ENCODE data around the gene TRIM71.

TRIM71 gene

DNA sequence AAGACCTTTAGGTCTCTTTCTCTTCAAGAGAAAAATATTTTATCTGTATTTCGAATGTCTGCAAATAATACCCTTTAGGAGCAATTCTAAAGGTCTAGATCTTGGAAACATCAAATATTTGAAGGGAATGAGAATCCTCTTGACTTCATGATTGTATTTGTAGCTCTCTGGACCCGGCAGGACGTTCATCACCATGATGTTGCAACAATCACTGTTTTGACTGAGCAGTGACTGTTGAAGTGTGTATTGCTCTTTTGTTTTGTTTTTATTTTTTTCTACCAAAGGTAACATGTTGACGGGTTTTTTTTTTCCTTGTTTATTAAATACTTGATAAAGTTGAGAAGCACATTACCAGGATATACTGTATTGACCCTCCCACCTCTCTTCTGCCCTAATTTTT lies 78.3 kb downstream of the TRIM71 start:
- no peak for TF ChIP-seq TAF1 (IDR thresholded peaks at IDR 0.05; ENCODE audit: borderline replicate concordance, insufficient read depth, low read length)
- TF ChIP-seq, protein P1, sequence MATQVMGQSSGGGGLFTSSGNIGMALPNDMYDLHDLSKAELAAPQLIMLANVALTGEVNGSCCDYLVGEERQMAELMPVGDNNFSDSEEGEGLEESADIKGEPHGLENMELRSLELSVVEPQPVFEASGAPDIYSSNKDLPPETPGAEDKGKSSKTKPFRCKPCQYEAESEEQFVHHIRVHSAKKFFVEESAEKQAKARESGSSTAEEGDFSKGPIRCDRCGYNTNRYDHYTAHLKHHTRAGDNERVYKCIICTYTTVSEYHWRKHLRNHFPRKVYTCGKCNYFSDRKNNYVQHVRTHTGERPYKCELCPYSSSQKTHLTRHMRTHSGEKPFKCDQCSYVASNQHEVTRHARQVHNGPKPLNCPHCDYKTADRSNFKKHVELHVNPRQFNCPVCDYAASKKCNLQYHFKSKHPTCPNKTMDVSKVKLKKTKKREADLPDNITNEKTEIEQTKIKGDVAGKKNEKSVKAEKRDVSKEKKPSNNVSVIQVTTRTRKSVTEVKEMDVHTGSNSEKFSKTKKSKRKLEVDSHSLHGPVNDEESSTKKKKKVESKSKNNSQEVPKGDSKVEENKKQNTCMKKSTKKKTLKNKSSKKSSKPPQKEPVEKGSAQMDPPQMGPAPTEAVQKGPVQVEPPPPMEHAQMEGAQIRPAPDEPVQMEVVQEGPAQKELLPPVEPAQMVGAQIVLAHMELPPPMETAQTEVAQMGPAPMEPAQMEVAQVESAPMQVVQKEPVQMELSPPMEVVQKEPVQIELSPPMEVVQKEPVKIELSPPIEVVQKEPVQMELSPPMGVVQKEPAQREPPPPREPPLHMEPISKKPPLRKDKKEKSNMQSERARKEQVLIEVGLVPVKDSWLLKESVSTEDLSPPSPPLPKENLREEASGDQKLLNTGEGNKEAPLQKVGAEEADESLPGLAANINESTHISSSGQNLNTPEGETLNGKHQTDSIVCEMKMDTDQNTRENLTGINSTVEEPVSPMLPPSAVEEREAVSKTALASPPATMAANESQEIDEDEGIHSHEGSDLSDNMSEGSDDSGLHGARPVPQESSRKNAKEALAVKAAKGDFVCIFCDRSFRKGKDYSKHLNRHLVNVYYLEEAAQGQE (IDR thresholded peaks at IDR 0.05; ENCODE audit: insufficient read depth in 1 of 2, low read depth in 2 of 2, low read length in 2 of 2), result no peak
- no peak for TF ChIP-seq POLR2AphosphoS5 (IDR thresholded peaks at IDR 0.05; ENCODE audit: low read depth, low read length)
- TF ChIP-seq FOXP2 (optimal IDR thresholded peaks at IDR 0.05; ENCODE audit: borderline replicate concordance, extremely low read depth, extremely low read length, insufficient read depth), result no peak
- TF ChIP-seq SIN3A (IDR thresholded peaks at IDR 0.05; ENCODE audit: borderline replicate concordance, insufficient read depth, low read length), result no peak

- TF ChIP-seq, protein P1 (IDR thresholded peaks at IDR 0.05; ENCODE audit: insufficient read depth in 1 of 2, low read depth in 2 of 2, low read length in 2 of 2), result no peak
- TF ChIP-seq SIN3A (IDR thresholded peaks at IDR 0.05; ENCODE audit: borderline replicate concordance, insufficient read depth, low read length) (no peak), POLR2AphosphoS5 (IDR thresholded peaks at IDR 0.05; ENCODE audit: low read depth, low read length) (no peak), TAF1 (IDR thresholded peaks at IDR 0.05; ENCODE audit: borderline replicate concordance, insufficient read depth, low read length) (no peak)
These were observed 79.3 kb downstream of the TRIM71 start for GRCh38 chr3:32897001-32897601.

GRCh38 chr3:32897981-32898623 lies 80.3 kb downstream of the TRIM71 start:
- no peak for TF ChIP-seq TAF1 (IDR thresholded peaks at IDR 0.05; ENCODE audit: borderline replicate concordance, insufficient read depth, low read length)
- TF ChIP-seq SIN3A (IDR thresholded peaks at IDR 0.05; ENCODE audit: borderline replicate concordance, insufficient read depth, low read length), result no peak
- TF ChIP-seq, protein P1 (IDR thresholded peaks at IDR 0.05; ENCODE audit: insufficient read depth in 1 of 2, low read depth in 2 of 2, low read length in 2 of 2), result no peak
- no peak for TF ChIP-seq FOXP2 (optimal IDR thresholded peaks at IDR 0.05; ENCODE audit: borderline replicate concordance, extremely low read depth, extremely low read length, insufficient read depth)
- TF ChIP-seq POLR2AphosphoS5 (IDR thresholded peaks at IDR 0.05; ENCODE audit: low read depth, low read length), result no peak

- no peak for TF ChIP-seq SIN3A (IDR thresholded peaks at IDR 0.05; ENCODE audit: borderline replicate concordance, insufficient read depth, low read length)
- no peak for TF ChIP-seq TAF1 (IDR thresholded peaks at IDR 0.05; ENCODE audit: borderline replicate concordance, insufficient read depth, low read length)
- no peak for TF ChIP-seq POLR2AphosphoS5 (IDR thresholded peaks at IDR 0.05; ENCODE audit: low read depth, low read length)
- TF ChIP-seq, protein P1 (IDR thresholded peaks at IDR 0.05; ENCODE audit: insufficient read depth in 1 of 2, low read depth in 2 of 2, low read length in 2 of 2), result no peak
- TF ChIP-seq FOXP2 (optimal IDR thresholded peaks at IDR 0.05; ENCODE audit: borderline replicate concordance, extremely low read depth, extremely low read length, insufficient read depth), result no peak
These were observed 81.5 kb downstream of the TRIM71 start for GRCh38 chr3:32899265-32899664.

All from PFSK-1 (cell line).